HG03460 (cell line): ENCODE results near the gene ARHGEF18.
"Not testable (repeated sequence)": the region's sequence is repeated elsewhere in the genome, so short reads cannot be mapped to it uniquely, and the experiment has no call there.

Experiments used
- ATAC-seq: cut with Tn5 transposase; IDR thresholded peaks from one replicate; pipeline ENCODE4 v1.9.1; 2021; ENCODE audit not compliant: unreplicated experiment

Gene ARHGEF18

DNA sequence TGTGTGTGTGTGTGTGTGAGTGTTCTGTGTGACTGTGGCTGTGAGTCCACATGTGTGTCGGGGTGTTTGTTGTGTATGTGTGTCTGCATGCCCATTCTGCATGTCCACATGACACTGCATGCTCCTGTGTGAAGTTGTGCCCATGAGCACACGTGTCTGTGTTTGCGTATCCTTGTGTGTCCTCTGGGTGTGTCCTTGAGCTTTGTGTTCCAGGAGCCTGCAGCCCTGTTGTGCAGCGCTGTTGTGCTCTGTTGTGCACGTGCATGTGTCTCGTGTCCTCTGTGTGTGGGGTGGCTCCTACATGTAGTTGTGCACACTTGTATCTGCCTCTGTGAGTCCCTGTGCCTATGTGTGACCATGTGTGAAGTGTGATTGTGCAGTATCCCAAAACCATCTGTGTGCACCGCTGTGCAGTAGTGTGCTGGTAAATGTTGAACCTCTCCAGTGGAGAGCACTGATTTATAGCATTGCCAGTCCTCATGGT, 2.2 kb upstream of the ARHGEF18 start:
- no peak for ATAC-seq

DNA sequence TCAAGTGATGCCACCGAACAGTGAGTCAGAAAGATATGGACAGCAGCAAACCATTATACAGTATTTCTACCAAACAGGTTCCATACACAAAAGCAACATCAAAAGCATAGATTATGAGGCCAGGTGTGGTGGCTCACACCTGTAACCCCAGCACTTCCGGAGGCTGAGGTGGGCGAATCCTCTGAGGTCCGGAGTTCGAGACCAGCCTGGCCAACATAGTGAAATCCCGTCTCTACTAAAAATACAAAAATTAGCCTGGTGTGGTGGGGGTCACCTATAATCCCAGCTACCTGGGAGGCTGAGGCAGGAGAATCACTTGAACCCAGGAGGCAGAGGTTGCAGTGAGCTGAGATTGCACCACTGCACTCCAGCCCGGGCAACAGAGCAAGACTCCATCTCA, 1.7 kb upstream of the ARHGEF18 start:
- not testable (repeated sequence) for ATAC-seq

DNA sequence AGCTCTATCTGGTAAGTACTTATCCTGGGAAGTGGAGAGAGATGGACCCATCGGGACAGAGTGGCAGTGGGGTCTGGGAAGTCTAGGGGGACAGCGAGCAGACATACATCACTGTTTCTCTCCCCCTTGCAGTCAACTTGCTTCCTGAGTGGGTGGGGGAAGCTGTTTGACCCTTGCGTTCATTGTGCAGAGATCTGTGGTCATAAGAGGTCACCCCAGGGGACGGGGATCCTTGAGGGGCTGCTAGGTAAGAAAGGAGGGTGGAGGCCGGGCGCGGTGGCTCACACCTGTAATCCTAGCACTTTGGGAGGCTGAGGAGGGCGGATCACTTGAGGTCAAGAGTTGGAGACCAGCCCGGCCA, 474 bp downstream of the ARHGEF18 start:
- ATAC-seq = no peak

DNA sequence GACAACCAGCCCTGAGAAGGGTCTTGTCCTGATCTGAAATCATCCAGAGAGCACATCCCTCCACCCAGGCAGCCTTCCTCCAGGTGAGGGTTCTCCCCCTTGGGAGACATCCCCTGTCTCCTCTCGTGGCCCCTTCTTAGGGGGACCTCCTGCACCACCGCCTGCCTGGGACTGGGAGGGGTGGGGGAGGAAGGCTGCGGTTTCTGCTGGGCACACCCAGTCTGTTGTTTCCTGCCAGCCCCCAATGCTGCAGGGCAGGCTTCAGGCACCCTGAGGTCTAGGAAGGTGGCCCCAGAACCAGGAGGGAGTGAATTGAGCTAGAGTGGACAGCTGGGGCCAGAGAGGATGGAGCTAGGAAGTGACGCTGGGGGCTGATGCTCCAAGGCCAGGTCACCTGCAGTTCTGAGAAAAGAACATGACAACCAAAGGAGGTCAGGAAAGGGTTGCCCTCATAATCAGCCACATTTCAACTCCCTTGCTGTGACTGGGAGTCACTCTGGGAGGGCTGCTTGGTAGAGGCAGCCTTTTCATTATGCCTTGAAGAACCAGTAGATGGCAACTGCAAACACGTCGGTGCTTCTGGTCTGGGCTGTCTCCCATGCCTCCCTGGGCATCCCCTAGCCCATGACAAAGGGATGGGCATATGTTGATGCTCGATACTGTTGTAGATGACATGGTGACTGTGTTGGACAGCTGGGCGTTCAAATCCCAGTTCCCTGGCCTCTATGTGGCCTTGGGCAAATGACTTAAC, 1.4 kb downstream of the ARHGEF18 start:
- no peak for ATAC-seq

DNA sequence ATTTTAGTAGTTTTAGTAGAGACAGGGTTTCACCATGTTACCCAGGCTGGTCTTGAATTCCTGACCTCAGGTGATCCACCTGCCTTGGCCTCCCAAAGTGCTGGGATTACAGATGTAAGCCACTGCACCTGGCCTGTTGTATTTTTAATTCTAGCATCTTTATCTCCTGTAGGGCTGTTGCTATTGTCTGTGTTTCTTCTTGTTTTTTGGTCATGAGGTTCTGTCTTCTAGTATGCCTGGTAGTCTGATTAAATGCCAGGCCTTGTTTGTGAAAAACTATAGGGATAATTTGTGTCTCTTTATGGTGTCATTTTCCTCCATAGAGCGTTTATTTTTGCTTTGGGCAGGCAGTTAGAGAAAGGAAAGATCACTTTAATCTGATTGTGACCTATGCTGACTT, 3.1 kb downstream of the ARHGEF18 start:
- no peak for ATAC-seq

DNA sequence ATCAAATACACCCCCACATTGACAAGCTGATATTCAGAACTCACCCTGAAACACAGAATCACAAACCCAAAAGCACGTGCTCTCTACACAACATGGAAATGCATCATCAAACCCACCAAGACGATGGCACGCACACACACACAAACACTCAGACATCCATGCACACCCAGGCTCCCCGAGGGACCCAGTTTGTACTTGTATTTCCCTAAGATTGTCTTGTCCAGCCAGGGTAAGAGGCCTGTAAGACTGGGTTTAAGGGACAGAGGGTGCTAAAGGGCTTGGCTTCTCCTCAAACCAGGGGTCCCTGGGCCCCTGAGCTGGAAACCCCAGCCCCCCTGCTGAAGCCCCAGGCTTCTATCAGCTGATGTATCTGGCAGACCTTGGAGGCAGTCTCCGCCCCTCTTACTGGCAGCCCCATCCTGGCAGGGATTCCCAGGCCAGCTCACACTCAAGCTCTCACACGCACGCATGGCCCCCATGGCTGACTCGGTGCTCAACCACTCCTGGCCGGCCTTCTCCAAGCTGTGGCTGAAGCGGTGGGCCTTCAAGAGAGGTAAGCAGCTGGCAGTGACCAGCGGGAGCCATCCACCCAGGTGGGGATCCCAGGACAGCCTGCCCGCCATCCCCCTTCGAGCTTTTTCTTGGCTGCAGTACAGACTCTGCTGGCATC, 6.5 kb downstream of the ARHGEF18 start:
- no peak for ATAC-seq

DNA sequence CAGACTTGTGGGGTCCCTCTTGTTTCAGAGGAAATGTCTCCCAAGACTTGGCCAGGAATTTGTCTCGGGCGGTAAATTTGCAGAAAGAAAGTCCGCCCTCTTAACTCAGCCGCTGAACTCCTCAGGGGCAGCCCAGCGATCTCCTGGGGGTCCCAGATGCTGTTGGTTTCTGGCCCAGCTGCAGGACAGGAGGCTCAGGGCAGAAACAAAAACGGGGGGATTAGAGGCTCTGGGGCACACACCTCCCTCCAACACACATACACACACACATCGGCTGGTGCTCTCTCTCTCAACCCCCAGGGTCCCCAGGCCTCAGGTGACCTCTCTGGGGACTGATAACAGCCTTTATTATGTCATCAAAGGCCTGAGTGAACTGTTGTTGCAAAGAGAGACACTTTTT, 7.1 kb downstream of the ARHGEF18 start:
- ATAC-seq = no peak

DNA sequence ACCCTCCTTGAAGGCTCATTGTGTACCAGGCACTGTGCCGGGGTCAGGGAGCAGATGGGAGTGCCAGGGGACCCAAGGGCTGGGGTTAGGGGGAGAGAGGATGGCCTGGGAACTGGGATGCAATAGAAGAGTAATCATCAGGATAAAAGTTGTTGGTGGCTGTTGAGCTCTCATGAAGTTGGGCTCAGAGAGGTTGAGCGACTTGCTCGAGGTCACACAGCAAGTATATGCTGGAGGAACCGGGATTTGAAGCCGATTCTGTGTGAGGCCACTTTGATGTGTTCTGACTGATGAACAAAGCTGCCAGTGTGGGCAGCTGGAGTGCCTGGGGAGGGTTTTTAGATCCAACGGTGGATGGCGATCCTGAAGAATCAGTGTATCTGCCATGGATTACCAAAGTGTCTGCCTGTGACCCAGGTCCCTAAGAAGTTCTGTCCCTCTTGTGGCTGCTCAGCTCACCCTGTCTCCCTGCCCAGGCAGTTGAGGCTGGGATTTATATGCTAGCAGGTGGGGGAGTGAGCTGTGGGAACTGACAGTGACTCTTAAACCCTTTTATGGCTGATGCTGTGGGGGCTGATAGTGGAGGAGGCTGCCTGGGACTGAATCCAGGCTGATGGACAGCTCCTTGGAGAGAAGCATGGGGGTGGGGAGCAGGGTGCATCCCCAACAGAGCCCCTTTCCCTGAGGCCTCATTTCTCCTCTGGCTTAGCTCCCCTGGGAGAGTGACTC, 8.3 kb downstream of the ARHGEF18 start:
- ATAC-seq = no peak

DNA sequence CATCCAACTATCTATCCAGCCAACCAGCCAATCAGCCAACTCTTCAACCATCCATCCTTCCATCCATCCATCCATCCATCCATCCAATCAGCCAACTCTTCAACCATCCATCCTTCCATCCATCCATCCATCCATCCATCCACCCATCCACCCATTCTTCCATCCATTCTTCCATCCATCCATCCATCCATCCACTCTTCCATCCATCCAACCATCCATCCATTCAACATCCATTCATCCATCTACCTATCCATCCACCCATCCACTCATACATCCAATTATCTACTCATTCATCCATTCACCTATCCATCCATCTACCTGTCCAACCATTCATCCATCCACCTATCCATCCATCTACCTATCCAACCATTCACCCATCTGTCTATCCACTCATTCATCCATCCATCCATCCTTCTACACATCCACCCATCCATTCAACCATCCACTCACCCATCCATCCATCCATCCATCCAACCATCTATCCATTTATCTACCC, 9.4 kb downstream of the ARHGEF18 start:
- ATAC-seq = no peak

DNA sequence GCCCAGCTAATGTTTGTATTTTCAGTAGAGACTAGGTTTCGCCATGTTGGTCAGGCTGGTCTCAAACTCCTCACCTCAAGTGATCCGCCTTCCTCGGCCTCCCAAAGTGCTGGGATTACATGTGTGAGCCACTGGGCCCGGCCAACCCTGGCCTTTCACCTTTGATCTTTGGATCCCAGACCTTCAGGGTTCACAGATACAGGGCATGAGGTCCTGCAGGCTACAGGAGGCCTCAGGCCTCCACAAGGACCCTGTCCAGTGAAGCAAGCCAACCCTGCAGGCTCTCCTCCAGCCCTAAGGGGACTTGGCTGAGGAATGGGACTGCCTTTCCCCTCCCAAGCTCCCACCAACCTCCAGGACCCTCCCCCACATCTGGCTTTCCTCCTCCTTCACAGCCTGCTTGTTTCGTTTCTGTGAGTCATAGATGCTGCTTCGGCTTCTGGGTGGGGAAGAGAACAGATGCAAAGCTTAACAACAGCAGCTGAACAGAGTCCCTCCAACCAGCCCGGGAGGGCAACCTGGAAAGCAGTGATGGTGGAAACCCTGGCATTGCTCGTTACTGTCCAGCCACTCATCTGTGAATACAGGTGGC, 11.8 kb downstream of the ARHGEF18 start:
- ATAC-seq = no peak

DNA sequence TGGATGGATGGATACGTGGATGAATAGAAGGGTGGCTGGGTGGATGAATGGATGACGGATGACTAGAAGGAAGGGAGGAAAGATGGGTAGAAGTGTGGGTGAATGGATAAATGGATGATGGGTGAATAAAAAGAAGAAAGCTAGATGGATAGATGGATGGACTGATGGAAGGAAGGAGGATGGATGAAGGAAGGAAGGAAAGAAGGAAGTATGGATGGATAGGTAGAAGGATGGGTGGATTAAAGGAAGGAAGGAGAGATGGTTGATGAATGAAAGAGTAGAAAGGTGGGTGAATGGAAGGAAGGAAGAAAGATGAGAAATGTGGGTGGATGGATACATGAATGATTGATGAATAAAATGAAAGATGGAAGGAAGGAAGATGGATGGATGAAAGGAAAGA, 14.5 kb downstream of the ARHGEF18 start:
- no peak for ATAC-seq

DNA sequence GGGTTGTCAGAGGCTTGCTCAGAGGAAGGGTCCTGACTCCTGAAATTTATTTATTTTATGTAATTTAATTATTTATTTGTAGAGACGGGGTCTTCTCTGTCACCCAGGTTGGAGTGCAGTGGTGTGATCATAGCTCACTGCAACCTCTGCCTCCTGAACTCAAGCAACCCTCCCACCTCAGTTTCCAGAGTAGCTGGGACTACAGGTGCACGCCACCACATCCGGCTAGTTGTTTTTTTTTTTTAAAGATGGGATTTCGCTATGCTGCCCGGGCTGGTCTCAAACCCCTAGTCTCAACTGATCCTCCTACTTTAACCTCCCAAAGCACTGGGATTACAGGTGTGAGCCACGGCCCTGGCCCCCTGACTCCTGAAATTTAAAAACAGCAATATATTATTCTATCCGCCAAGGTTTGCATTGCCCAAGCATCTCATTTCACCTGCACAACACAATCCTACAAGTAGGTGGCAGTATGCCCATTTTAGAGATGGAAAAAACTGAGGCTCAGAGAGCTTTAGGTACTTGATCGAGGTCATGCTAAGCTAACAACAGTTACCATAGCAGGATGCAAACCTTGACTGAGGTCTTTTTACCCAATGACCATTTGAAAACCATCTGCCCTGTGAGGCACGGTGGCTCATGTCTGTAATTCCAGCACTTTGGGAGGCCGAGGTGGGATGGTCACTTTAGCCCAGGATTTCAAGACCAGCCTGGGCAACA, 18.1 kb downstream of the ARHGEF18 start:
- ATAC-seq = no peak

DNA sequence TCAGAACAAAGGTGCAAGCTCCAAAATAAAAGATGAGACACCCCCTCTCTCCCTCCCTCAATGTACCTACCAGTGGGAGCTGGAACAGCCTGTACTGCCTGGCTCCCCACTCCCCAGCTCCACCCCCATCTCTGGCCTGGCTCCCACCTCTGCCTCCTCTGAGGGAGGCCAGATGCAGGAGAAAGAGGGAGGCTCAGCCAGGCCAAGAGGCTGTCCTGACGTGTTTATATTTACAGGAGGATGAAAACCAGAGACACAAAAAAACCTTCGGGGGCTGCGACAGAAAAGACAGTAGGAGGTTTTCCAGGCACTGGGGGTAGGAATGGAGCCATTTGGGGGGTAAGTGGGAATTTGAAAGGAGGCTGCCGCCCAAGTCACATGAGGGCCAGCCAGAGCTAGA, 19.7 kb downstream of the ARHGEF18 start:
- ATAC-seq = no peak

DNA sequence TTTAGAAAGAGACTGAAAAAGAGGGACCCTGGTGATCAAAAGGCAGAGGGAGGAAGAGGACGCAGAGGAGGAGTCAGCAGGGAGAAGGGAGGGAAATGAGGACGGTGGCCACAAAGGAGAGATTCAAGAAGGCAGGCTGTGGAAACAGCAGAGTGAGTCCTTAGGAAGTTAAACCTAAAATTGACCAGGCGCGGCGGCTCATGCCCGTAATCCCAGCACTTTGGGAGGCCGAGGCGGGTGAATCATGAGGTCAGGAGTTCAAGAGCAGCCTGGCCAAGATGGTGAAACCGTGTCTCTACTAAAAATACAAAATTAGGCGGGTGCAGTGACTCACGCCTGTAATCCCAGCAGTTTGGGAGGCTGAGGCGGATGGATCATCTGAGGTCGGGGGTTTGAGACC, 20.1 kb downstream of the ARHGEF18 start:
- ATAC-seq = not testable (repeated sequence)

DNA sequence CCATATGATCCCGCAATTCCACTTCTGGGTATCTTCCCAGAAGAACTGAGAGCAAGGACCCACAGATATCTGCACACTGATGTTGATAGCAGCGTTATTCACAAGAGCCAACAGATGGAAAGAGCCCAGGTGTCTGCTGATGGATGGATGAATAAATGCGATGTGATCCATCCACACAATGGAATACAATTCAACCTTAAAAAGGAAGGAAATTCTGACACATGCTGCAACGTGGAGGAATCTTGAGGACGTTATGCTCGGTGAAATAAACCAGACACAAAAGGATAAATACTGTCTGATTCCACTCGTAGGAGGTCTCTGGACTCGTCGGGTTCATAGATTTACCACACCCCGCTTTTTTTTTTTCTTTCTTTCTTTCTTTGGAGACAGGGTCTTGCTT, 21.8 kb downstream of the ARHGEF18 start:
- no peak for ATAC-seq

DNA sequence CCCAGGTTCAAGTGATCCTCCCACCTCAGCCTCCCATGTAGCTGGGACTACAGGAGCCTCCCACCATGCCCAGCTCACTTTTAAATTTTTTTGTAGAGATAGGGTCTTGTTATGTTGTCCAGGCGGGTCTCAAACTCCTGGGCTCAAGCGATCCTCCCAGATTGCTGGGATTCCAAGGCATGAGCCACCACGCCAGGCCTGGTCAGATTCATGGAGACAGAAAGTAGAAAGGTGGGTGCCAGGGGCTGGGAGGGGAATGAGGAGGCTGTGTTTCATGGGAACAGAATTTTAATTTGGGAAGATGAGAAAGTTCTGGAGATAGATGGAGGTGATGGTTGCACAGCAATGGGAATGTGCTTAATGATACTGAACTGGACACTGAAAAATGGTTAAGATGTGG, 22.3 kb downstream of the ARHGEF18 start:
- ATAC-seq = no peak

DNA sequence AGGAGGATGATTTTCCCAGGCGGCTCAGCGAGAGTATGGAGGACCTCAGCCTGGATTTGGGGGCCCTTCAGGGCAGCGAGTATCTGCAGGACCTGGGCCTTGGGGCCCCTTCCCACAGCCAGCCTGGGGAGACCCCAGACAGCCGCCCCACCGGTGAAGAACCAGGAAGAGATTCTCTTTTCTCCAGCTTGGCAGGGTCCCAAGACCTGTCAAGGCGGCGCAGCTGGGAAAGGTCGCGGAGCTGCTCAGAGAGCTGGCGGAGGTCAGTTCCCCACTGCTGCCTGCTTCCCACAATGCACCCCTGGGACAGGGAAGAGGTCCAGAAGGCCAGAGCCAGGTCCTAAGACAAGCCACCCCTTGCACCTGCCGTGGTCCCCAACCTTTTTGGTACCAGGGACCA, 24.1 kb downstream of the ARHGEF18 start:
- no peak for ATAC-seq

DNA sequence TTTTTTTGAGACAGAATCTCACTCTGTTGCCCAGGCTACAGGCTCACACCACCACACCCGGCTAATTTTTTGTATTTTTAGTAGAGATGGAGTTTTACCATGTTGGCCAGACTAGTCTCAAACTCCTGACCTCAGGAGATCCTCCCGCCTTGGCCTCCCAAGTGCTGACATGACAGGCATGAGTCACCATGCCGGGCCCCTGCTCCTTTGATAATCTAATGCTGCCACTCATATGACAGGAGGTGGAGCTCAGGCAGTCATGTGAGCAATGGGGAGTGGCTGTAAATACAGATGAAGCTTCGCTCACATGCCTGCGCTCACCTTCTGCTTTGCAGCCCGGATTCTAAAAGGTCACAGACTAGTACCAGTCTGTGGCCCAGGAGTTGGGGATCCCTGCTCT, 25.1 kb downstream of the ARHGEF18 start:
- ATAC-seq = no peak

DNA sequence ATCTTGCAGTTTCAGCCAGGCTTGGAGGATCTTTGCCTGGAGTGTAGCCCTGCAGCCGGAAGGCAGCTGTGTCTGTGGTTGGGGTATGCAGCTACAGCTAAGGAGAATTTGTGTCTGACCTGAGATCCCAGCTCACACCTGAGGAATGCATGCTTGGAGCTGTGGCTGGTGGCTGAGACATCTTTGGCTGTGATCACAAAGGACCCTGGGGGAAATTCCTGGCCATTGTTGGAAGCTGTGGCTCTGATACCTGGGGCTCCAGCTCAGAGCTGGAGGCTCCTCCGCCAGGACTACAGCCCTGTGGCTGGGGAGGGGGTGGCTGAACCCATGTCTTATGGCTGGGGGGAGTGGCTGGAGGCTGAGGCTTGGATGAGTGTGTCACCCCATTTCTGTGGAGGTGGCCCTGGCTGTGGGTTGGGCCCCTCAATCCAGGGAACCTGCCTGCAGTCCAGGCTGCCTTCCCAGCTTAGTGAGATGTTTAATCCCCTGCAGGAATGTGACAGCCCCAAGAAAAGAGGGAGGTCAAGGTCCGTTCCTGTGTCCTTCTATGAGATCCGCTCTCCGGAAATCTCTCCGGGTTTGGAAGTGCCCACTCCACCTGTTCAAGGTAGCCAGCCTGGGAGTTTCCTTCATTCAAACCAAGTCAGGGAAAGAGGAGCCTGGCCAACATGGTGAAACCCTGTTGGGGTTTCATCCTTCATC, 27.6 kb downstream of the ARHGEF18 start:
- ATAC-seq = no peak

DNA sequence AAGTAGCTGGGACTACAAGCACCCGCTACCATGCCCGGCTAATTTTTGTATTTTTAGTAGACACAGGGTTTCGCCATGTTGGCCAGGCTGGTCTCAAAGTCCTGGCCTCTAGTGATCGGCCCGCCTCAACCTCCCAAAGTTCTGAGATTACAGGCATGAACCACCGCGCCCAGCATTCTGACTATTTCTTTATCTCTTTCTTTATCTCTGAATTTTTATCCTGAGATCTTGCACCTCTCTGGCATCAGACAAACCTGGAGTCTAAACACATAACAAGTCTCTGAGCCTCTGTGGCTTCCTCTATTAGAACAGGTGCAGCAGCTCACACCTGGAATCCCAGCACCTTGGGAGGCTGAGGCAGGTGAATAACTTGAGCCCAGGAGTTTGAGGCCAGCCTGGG, 28.5 kb downstream of the ARHGEF18 start:
- no peak for ATAC-seq
